ENCODE data around the gene FOXP1.

DNA sequence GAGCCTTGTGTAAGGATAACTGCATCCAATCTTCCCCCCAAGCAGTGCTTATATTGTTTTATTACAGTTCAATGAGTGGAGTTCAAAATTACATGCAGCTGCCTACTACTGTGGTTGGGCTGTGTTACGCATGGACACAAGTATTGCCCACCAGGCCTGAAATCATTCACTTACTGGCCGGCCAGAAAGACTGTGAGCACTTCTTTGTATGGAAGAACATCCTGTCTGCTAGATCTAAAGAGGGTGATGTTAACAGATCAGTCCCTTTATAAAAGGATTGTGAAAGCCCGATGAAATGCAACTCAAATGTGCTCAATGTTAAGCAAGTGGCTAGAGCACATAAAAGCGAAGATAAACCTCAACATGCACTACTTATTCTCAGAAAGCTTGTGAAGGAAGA is 132.5 kb downstream of the FOXP1 start:
- TF ChIP-seq CTCF (IDR thresholded peaks at IDR 0.05; ENCODE audit: low read length) (no peak), EZH2 (IDR thresholded peaks at IDR 0.05; ENCODE audit: borderline replicate concordance, low read length) (no peak)
